ENCODE data around the gene SLC22A13. TPM values are rescaled to one million over a fixed set of nuclear protein-coding genes. Genes with fewer than 3 reads are reported as not detected.

SLC22A13 gene
- total and polyA plus RNA-seq, 2 donors (not counting 1 experiment from before 2014, with no cell fraction given): 0.06 to 0.33 TPM

DNA sequence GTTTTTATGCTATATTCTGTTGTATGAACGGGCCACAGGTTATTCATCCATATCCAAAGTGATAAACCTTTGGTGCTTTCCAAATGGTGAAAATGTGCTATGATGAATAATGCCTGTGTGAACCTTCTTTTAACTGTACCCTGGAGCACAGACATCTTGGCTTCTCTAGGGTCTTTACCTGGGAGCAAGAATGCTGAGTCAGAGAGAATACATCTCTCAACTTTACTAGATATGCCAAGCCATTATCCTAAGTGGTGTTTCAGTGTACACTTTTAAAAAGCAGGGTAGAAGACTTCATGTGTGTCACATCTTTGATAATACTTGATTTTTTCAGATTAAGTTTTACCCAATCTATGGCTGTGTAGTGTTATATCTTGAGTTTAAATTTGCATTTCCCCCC lies 57.4 kb downstream of the SLC22A13 start:
- Histone ChIP-seq H3K79me2 (ENCODE audit: control insufficient read depth, insufficient read depth, low read length) (no peaks in the 10 kb centered on the region), H3K27me3 (ENCODE audit: control insufficient read depth, insufficient read depth, low read length) (peaks cover 2% of the 10 kb centered on the region), H3K9me3 (ENCODE audit: control insufficient read depth, insufficient read depth, low read depth, low read length) (no peaks in the 10 kb centered on the region), H3K4me1 (ENCODE audit: control insufficient read depth, extremely low read depth, insufficient read depth, low read length) (no peaks in the 10 kb centered on the region), H3K27ac (ENCODE audit: insufficient read depth, low read length) (no peak overlapping the region), H4K20me1 (ENCODE audit: control insufficient read depth, extremely low read depth, insufficient read depth, low read length) (no peaks in the 10 kb centered on the region), H3K4me2 (ENCODE audit: extremely low read depth, insufficient read depth, low read length) (no peak overlapping the region), H3K9ac (ENCODE audit: insufficient read depth, low read length) (no peak overlapping the region), H2AFZ (ENCODE audit: low read length) (no peak overlapping the region), H3K36me3 (ENCODE audit: control insufficient read depth, insufficient read depth, low read length) (no peaks in the 10 kb centered on the region), H3K4me3 (replicated peaks in 1 of 4; ENCODE audit: control extremely low read depth in 1 of 4, insufficient read depth in 1 of 4, low read depth in 3 of 4, low read length in 4 of 4) (no peak overlapping the region)
- no peak for DNase-seq (ENCODE audit: low read depth in 2 of 2)
- TF ChIP-seq, protein P1, sequence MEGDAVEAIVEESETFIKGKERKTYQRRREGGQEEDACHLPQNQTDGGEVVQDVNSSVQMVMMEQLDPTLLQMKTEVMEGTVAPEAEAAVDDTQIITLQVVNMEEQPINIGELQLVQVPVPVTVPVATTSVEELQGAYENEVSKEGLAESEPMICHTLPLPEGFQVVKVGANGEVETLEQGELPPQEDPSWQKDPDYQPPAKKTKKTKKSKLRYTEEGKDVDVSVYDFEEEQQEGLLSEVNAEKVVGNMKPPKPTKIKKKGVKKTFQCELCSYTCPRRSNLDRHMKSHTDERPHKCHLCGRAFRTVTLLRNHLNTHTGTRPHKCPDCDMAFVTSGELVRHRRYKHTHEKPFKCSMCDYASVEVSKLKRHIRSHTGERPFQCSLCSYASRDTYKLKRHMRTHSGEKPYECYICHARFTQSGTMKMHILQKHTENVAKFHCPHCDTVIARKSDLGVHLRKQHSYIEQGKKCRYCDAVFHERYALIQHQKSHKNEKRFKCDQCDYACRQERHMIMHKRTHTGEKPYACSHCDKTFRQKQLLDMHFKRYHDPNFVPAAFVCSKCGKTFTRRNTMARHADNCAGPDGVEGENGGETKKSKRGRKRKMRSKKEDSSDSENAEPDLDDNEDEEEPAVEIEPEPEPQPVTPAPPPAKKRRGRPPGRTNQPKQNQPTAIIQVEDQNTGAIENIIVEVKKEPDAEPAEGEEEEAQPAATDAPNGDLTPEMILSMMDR (conservative IDR thresholded peaks at IDR 0.05 in 1 of 2, IDR thresholded peaks at IDR 0.05 in 1 of 2; ENCODE audit: low read depth in 1 of 2, low read length in 2 of 2): no peak
- TF ChIP-seq EZH2 (IDR thresholded peaks at IDR 0.05; ENCODE audit: low read length, missing control alignments): no peak

DNA sequence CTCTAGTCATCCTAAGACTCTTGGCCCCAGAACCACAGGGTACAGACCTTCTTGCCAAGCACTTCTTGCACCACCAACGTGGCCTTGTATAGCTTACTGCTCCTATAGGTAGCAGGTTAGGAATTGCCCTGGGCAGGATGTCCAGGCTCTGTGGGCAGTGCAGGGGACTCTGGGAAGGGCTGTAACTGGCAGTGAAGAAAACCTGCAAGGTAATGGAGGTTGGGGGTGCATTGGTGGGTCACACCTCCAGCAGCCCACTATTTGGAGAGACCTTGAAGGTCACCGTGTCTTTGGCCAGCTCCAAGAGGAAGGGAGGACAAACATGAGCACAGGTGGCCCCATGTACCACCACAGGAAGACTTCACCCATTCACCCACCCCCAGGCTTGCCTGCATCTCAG lies 59.6 kb downstream of the SLC22A13 start:
- Histone ChIP-seq H2AFZ (ENCODE audit: low read length) (no peak overlapping the region), H3K4me3 (replicated peaks in 1 of 4; ENCODE audit: control extremely low read depth in 1 of 4, insufficient read depth in 1 of 4, low read depth in 3 of 4, low read length in 4 of 4) (no peak overlapping the region), H4K20me1 (ENCODE audit: control insufficient read depth, extremely low read depth, insufficient read depth, low read length) (no peaks in the 10 kb centered on the region), H3K79me2 (ENCODE audit: control insufficient read depth, insufficient read depth, low read length) (no peaks in the 10 kb centered on the region), H3K9ac (ENCODE audit: insufficient read depth, low read length) (no peak overlapping the region), H3K36me3 (ENCODE audit: control insufficient read depth, insufficient read depth, low read length) (no peaks in the 10 kb centered on the region), H3K4me2 (ENCODE audit: extremely low read depth, insufficient read depth, low read length) (no peak overlapping the region), H3K4me1 (ENCODE audit: control insufficient read depth, extremely low read depth, insufficient read depth, low read length) (no peaks in the 10 kb centered on the region), H3K9me3 (ENCODE audit: control insufficient read depth, insufficient read depth, low read depth, low read length) (no peaks in the 10 kb centered on the region), H3K27me3 (ENCODE audit: control insufficient read depth, insufficient read depth, low read length) (peaks cover 2% of the 10 kb centered on the region), H3K27ac (ENCODE audit: insufficient read depth, low read length) (no peak overlapping the region)
- DNase-seq (ENCODE audit: low read depth in 2 of 2): no peak
- TF ChIP-seq, protein P1 (conservative IDR thresholded peaks at IDR 0.05 in 1 of 2, IDR thresholded peaks at IDR 0.05 in 1 of 2; ENCODE audit: low read depth in 1 of 2, low read length in 2 of 2): no peak
- TF ChIP-seq EZH2 (IDR thresholded peaks at IDR 0.05; ENCODE audit: low read length, missing control alignments): no peak

DNA sequence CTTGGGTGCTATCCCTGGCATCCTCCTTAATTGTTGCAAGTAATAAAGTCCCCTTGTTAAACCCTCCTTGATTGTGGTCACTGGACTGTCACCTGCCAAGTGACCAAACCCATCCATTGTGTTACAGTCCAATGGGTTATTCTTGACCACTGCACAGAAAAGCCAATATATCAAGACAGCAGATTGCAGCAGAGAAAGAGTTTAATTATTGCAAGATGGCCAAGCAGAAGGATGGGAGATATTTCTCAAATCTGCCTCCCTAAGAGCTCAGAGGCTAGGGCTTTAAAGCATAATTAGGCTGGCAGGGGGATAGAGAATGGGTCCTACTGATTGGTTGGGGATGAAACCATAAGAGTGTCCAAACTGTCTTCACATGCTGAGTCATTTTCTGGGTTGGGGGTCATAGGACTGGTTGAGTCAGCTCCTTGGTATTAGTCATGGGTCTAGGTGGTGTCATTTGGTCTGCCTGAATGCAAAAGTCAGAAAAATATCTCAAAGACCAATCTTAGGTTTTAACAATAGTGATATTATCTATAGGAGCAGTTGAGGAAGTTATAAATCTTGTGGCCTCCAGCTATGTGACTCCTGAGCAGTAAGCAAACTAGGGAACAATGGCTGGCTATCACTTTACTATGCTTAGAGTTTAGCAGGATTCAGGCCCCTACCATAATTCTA lies 61.9 kb downstream of the SLC22A13 start:
- Histone ChIP-seq H3K27ac (ENCODE audit: insufficient read depth, low read length) (no peak overlapping the region), H3K9me3 (ENCODE audit: control insufficient read depth, insufficient read depth, low read depth, low read length) (no peaks in the 10 kb centered on the region), H3K4me3 (replicated peaks in 1 of 4; ENCODE audit: control extremely low read depth in 1 of 4, insufficient read depth in 1 of 4, low read depth in 3 of 4, low read length in 4 of 4) (no peak overlapping the region), H3K4me2 (ENCODE audit: extremely low read depth, insufficient read depth, low read length) (no peak overlapping the region), H3K36me3 (ENCODE audit: control insufficient read depth, insufficient read depth, low read length) (no peaks in the 10 kb centered on the region), H3K27me3 (ENCODE audit: control insufficient read depth, insufficient read depth, low read length) (no peaks in the 10 kb centered on the region), H3K9ac (ENCODE audit: insufficient read depth, low read length) (no peak overlapping the region), H3K4me1 (ENCODE audit: control insufficient read depth, extremely low read depth, insufficient read depth, low read length) (no peaks in the 10 kb centered on the region), H2AFZ (ENCODE audit: low read length) (no peak overlapping the region), H3K79me2 (ENCODE audit: control insufficient read depth, insufficient read depth, low read length) (no peaks in the 10 kb centered on the region), H4K20me1 (ENCODE audit: control insufficient read depth, extremely low read depth, insufficient read depth, low read length) (no peaks in the 10 kb centered on the region)
- peak; percentile 62 to 80 for DNase-seq (ENCODE audit: low read depth in 2 of 2)
- TF ChIP-seq, protein P1 (conservative IDR thresholded peaks at IDR 0.05 in 1 of 2, IDR thresholded peaks at IDR 0.05 in 1 of 2; ENCODE audit: low read depth in 1 of 2, low read length in 2 of 2): no peak
- no peak for TF ChIP-seq EZH2 (IDR thresholded peaks at IDR 0.05; ENCODE audit: low read length, missing control alignments)

Other genes with a start within 250 kb of the SLC22A13 start
- gene PLCD1, start 236.2 kb upstream of the SLC22A13 start, total RNA-seq: 31.8 and 47.2 TPM in 2 replicates
- 8.2 and 10.5 TPM in 2 replicates for gene PLCD1, start 236.2 kb upstream of the SLC22A13 start, polyA plus RNA-seq
- gene DLEC1, start 226.6 kb upstream of the SLC22A13 start, total RNA-seq: under 0.01 TPM in 2 replicates
- gene DLEC1, start 226.6 kb upstream of the SLC22A13 start, polyA plus RNA-seq: 0.02 and 0.05 TPM in 2 replicates
- 26.5 and 41.0 TPM in 2 replicates for gene ACAA1, start 128.7 kb upstream of the SLC22A13 start, total RNA-seq
- gene ACAA1, start 128.7 kb upstream of the SLC22A13 start, polyA plus RNA-seq: 39.0 and 40.6 TPM in 2 replicates
- gene MYD88, start 127.2 kb upstream of the SLC22A13 start, total RNA-seq: 10.3 and 12.1 TPM in 2 replicates
- 22.1 and 27.9 TPM in 2 replicates for gene MYD88, start 127.2 kb upstream of the SLC22A13 start, polyA plus RNA-seq
- 27.7 and 32.7 TPM in 2 replicates for gene OXSR1, start 100.3 kb upstream of the SLC22A13 start, total RNA-seq
- 38.9 and 45.2 TPM in 2 replicates for gene OXSR1, start 100.3 kb upstream of the SLC22A13 start, polyA plus RNA-seq
- gene SLC22A14, start 16.5 kb downstream of the SLC22A13 start, total RNA-seq: under 0.01 and 0.17 TPM in 2 replicates
- 0.05 TPM in 1 of 2 replicates, not detected in the other for gene SLC22A14, start 16.5 kb downstream of the SLC22A13 start, polyA plus RNA-seq
- gene XYLB, start 81.0 kb downstream of the SLC22A13 start, total RNA-seq: 4.6 and 5.1 TPM in 2 replicates
- 2.2 and 4.2 TPM in 2 replicates for gene XYLB, start 81.0 kb downstream of the SLC22A13 start, polyA plus RNA-seq
- 2.3 and 2.6 TPM in 2 replicates for gene ACVR2B, start 188.1 kb downstream of the SLC22A13 start, total RNA-seq
- 0.60 and 0.62 TPM in 2 replicates for gene ACVR2B, start 188.1 kb downstream of the SLC22A13 start, polyA plus RNA-seq
- 8.0 and 14.2 TPM in 2 replicates for gene EXOG, start 230.5 kb downstream of the SLC22A13 start, total RNA-seq
- gene EXOG, start 230.5 kb downstream of the SLC22A13 start, polyA plus RNA-seq: 16.4 and 17.0 TPM in 2 replicates